ENCODE results near the gene CCDC38.

- TF ChIP-seq CTCF (IDR thresholded peaks at IDR 0.05; ENCODE audit: low read depth, low read length, missing input control) (no peak), FOXA1 (IDR thresholded peaks at IDR 0.05) (peak; percentile 75), SP1 (IDR thresholded peaks at IDR 0.05) (peak; percentile 99), RAD21 (IDR thresholded peaks at IDR 0.05) (peak; percentile 43 to 49), YY1 (IDR thresholded peaks at IDR 0.05) (peak; percentile 95), MAX (IDR thresholded peaks at IDR 0.05) (peak; percentile 93), REST (IDR thresholded peaks at IDR 0.05) (peak; percentile 70), ATF3 (IDR thresholded peaks at IDR 0.05) (peak; percentile 85), GABPA (IDR thresholded peaks at IDR 0.05 in 1 of 2, conservative IDR thresholded peaks at IDR 0.05 in 1 of 2) (peak in 1 of 2 donors; percentile 68), EGR1 (IDR thresholded peaks at IDR 0.05; ENCODE audit: low read depth in 2 of 2) (peak; percentile 53 to 81), RXRA (IDR thresholded peaks at IDR 0.05) (peak; percentile 99 to 100), TAF1 (conservative IDR thresholded peaks at IDR 0.05) (peak; percentile 31), JUND (IDR thresholded peaks at IDR 0.05) (peak; percentile 78 to 87)
Observed at GRCh38 chr12:95940514-95940913, 1.9 kb downstream of the CCDC38 start.
